Regular cardiac myocyte (primary cell): ENCODE results near the gene EIF1AY. TPM values are rescaled to one million over a fixed set of nuclear protein-coding genes. Genes with fewer than 3 reads are reported as not detected.

Experiments
- total RNA-seq: library from RNA; depleted of rRNA; stranded (reverse); fragments of >200 nt; gene quantifications from 2 replicates; pipeline ENCODE4 v1.2.3, GENCODE V29; 2014

Gene EIF1AY, protein sequence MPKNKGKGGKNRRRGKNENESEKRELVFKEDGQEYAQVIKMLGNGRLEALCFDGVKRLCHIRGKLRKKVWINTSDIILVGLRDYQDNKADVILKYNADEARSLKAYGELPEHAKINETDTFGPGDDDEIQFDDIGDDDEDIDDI
- total RNA-seq: under 0.01 and 34.3 TPM in 2 replicates

GRCh38 chrY:20575531-20576121 is at the start of gene EIF1AY:
EIF1AY (plus strand) TSS chrY:20575776; CDS start chrY:20575872, 96 bp downstream.

Other genes with a start within 250 kb of the EIF1AY start
- not detected in 2 replicates for gene RPS4Y2, start 180.3 kb downstream of the EIF1AY start, total RNA-seq